ENCODE results near the gene EP400.
"Not testable (repeated sequence)": the region's sequence is repeated elsewhere in the genome, so short reads cannot be mapped to it uniquely, and the experiment has no call there.

Gene EP400

DNA sequence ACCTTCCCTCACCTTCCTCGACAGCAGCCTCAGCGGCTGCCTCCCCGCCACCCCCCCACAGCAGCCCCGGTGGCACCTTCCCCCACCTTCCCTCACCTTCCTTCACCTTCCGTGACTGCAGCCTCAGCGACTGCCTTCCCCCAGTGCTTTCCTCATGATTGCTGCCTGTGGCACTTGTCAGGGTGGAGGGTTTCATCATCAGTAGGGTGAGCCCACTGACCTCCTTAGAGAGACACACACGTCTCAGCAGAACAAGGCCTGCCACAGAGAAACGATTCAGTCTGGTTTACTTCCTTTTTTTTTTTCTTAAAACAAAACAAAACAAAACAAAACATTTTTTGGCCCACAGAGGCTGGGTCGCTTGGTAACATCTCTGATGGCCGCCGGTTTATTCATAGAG is 75.0 kb downstream of the EP400 start:
- no peak for DNase-seq

GRCh38 chr12:132025526-132025925 is 75.8 kb downstream of the EP400 start:
- no peak for DNase-seq

DNA sequence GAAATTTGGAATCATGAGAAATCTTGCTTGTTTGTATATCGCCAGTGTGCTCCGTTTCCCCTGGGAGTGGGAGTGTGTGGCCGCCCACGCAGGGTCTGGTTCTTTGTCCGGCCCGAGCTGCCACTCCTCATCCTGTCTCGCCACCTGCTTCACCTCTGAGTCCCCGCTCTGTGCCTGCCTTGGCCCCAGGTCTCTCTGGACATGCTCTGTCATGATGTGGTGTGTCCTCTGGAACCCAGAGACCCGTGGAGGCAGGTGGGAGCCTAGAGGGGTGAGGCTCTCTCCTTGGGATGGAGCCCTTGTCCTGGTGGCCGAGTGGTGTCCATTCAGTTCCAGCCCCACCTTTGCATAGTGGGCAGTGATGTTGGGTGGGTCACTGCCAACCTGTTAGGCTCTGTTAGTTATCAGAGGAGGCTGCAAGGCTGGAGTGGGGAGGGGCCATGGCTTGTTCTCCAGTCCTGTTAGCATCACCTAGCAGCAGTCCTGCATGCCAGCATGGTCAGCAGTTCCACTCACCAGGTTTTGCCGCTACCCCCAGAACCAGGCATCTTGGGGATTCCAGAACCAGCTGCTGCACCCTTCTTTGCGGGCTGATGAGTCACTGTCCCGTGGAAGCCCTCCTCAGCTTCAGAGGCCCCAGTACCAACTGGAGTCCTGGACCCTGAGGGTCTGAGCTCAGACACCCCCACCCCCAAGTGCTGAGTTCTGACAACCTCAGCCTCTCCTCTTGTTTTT is 76.5 kb downstream of the EP400 start:
- DNase-seq, result no peak

- no peak for DNase-seq
Measured at GRCh38 chr12:132026796-132027500, 77.2 kb downstream of the EP400 start.

GRCh38 chr12:132027636-132028035 is 77.9 kb downstream of the EP400 start:
- no peak for DNase-seq

- DNase-seq, result no peak
Measured at GRCh38 chr12:132028111-132028510, 78.4 kb downstream of the EP400 start.

DNA sequence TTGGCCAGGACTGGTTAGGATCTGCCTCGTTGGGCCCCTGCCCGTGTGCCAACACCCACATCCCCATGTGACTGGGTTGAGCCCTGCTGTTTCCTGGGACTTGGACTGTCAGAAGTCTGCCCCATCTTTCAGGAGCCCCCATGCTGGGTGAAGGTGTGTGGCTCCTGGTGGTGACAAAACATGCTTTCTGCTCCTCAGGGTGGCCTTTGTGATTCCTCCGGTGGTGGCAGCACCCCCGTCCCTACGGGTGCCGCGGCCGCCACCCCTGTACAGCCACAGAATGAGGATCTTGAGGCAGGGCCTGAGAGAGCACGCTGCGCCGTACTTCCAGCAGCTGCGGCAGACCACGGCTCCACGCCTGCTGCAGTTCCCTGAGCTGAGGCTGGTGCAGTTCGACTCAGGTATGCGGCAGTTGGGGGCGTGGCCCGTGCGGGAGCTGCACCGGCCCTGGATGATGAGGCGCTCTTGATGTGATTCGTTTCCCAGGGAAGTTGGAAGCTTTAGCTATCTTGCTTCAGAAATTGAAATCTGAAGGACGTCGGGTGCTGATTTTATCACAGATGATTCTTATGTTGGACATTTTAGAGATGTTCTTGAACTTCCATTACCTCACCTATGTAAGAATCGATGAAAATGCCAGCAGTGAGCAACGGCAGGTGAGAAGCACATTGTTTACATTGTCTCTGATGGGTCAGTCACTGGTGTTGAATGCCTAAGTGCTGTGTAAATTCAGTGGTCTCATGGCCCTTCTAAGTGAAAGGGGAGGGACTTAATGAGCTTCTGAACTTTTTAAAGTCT is 80.0 kb downstream of the EP400 start:
- DNase-seq, result no peak

DNA sequence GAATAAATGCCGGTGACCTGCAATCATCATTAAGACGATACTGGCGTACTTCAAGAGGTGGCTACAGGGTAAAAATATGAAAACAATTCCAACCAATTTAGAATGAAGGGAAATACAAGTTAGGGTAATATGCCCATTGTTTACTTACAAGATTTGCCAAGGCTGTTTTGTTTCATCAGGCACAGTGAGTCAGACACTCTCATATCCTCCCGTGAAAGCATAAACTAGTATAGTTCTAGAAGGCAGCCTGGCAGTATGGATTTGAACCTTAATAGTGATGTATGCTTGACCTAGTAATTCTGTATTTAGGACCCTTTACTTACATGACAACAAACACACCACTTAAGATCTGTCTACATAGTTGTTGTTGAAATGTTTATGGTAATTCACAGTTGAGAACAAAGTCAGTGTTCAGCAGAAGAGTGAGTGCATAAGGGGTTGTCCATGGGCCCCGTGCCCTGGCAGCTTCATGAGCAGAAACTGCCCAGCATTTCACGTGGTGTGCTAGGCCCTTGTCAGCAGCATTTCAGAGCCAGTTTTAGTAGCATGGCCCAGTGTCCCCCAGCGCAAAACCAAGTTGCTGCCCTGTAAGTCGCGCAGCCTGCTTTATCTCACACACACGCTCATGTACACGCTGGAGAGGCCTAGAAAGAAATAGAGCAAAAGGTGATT is 80.8 kb downstream of the EP400 start:
- DNase-seq, result no peak

DNA sequence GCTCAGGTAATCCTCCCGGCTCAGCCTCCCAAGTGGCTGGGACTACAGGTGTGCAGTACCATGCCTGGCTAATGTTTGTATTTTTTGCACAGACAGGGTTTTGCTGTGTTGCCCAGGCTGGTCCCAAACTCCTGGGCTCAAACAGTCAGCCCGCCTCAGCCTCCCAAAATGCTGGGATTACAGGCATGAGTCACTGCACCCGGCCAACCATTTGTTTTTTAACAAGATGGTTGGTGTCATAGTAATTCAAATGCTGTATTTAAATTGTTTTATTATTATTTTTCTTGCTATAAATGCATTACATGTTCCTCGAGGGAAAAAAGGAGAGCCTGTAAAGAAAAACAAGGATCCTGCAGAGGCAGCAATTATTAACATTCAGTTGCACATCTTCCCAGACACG is 83.9 kb downstream of the EP400 start:
- DNase-seq, result no peak

DNA sequence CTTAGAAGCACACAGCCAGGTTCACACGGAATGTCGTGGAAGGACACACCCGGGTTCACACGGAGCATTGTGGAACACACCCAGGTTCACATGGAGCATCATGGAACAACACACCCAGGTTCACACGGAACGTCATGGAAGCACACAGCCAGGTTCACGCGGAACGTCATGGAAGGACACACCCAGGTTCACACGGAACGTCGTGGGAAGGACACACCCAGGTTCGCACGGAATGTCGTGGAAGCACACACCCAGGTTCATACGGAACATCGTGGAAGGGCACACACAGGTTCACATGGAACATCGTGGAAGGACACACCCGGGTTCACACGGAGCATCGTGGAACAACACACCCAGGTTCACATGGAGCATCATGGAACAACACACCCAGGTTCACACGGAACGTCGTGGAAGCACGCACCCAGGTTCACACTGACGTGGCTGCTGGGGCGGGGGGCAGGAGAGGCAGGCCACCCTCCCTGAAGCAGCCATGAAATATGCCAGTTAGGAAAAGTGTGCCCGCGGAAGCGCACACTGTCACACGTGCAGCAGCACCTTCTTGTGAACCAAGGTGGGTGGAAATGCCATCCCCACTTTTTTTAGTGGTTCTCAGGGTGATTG is 86.4 kb downstream of the EP400 start:
- DNase-seq, result no peak

GRCh38 chr12:132040906-132041606 is 91.3 kb downstream of the EP400 start:
- DNase-seq, result no peak

GRCh38 chr12:132043216-132043615 is 93.5 kb downstream of the EP400 start:
- DNase-seq, result no peak

- DNase-seq, result no peak
Measured at GRCh38 chr12:132043770-132044467, 94.2 kb downstream of the EP400 start.

DNA sequence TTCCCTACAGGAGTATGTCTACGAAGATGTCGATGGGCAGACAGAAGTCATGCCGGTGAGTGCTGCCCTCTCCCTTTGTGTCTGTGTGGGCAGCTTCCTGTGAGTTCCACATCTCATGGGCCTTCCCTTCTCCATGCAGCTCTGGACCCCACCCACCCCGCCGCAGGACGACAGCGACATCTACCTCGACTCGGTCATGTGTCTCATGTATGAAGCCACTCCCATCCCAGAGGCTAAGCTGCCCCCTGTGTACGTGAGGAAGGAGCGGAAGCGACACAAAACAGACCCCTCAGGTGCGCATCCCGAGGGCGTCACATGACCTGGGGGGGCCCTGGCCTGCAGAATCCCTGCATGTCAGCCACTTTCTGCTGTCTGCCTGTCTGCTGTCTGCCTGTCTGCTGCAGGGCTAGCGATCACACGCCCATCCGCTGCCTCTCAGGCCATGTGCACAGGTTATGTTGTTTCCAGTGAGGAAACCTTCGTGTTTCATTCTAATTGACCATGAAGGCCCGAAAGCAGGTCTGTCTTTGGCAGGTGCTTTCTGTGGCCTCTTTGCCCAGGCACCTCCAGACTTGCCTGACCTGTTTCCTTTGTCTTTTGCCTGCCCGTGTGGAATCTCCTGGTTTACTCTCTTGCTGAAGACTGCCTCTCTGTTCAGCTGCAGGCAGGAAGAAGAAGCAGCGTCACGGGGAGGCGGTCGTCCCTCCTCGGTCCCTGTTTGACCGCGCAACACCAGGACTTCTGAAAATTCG is 95.1 kb downstream of the EP400 start:
- no peak for DNase-seq

DNA sequence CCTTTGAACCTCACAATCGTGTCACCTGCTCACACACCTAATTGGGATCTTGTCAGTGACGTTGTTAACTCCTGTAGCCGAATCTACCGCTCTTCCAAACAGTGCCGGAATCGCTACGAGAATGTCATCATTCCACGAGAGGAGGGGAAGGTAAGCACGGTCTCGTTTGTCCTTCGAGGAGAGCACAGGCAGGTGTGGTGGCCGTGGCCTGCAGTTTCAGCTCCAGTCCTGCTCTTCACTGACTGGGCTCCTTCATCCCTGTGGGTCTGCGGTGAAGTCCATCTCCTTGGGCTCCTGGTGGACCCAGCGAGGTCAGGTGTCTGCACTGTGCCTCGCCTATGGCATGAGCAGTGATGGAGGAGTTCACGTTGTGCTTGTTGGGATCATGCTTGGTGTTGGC is 96.0 kb downstream of the EP400 start:
- no peak for DNase-seq

- no peak for DNase-seq
Measured at GRCh38 chr12:132046561-132046960, 96.8 kb downstream of the EP400 start.

- DNase-seq, result not testable (repeated sequence)
Measured at GRCh38 chr12:132047630-132048029, 97.9 kb downstream of the EP400 start.

- no peak for DNase-seq
Measured at GRCh38 chr12:132049442-132049841, 99.7 kb downstream of the EP400 start.

- no peak for DNase-seq
Measured at GRCh38 chr12:132049876-132050275, 100.1 kb downstream of the EP400 start.

DNA sequence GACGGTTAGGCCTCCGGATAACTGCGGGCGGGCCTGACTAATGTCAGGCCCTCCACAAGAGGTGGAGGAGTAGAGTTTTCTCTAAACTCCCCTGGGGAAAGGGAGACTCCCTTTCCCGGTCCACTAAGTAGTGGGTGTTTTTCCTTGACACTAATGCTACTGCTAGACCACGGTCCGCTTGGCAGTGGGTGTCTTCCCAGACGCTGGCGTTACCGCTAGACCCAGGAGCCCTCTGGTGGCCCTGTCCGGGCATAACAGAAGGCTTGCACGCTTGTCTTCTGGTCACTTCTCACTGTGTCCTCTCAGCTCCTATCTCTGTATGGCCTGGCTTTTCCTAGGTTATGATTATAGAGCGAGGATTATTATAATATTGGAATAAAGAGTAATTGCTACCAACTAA is 102.0 kb downstream of the EP400 start:
- not testable (repeated sequence) for DNase-seq

Data from T-helper 9 cell (primary cell).